NB4 (cell line): ENCODE measurements around the gene HNRNPAB.

Source experiments
- DNase-seq: peaks from one replicate; pipeline ENCODE4 v3.0.0; 2010; ENCODE audit warnings: low read depth
- H3K4me3 ChIP-seq: one replicate; pipeline ENCODE4 v1.5.1; 2011; ENCODE audit warnings: mild to moderate bottlenecking, low read depth, low read length, moderate library complexity
- CTCF ChIP-seq: IDR thresholded peaks from one replicate; pipeline ENCODE4 v1.5.1; 2012; ENCODE audit warnings: low read depth, low read length
- MAX ChIP-seq: IDR thresholded peaks from 2 replicates; pipeline ENCODE4 v1.6.1; 2011; ENCODE audit warnings: low read depth, low read length
- MYC ChIP-seq: IDR thresholded peaks from 2 replicates; pipeline ENCODE4 v1.6.1; 2011; ENCODE audit warnings: low read depth, low read length
- POLR2A ChIP-seq: IDR thresholded peaks from 2 replicates; pipeline ENCODE4 v1.6.1; 2011; ENCODE audit warnings: mild to moderate bottlenecking; ENCODE audit not compliant: insufficient read length; ENCODE audit errors: extremely low read depth

Gene HNRNPAB

GRCh38 chr5:178204182-178204934, at the start of gene HNRNPAB:
TSS of gene HNRNPAB (plus strand) at chr5:178204533. CDS start at chr5:178204838, 305 bp downstream.
- TF ChIP-seq POLR2A (peak; percentile 98), MYC (peak; percentile 97), MAX (peak; percentile 93), CTCF (no peak)
- DNase-seq: peak; percentile 96
- peak within 1 kb of the TSS; percentile 91 for H3K4me3 ChIP-seq

- no peak overlapping the region for H3K4me3 ChIP-seq
- no peak for TF ChIP-seq POLR2A
- no peak for TF ChIP-seq MYC
- no peak for TF ChIP-seq MAX
- TF ChIP-seq CTCF: no peak
- DNase-seq: peak; percentile 37
Measured at GRCh38 chr5:178155065-178155464, 49.3 kb upstream of the HNRNPAB start.

- H3K4me3 ChIP-seq: no peak overlapping the region
- no peak for DNase-seq
- TF ChIP-seq POLR2A (no peak), MAX (no peak), CTCF (no peak), MYC (no peak)
Measured at GRCh38 chr5:178160176-178160575, 44.2 kb upstream of the HNRNPAB start.

GRCh38 chr5:178162481-178162880, 41.9 kb upstream of the HNRNPAB start:
- no peak overlapping the region for H3K4me3 ChIP-seq
- no peak for DNase-seq
- no peak for TF ChIP-seq MYC
- TF ChIP-seq POLR2A: no peak

- TF ChIP-seq POLR2A: no peak
- TF ChIP-seq CTCF: peak; percentile 94
- TF ChIP-seq MAX: peak; percentile 77
- peak; percentile 59 for TF ChIP-seq MYC
- no peak overlapping the region for H3K4me3 ChIP-seq
- DNase-seq: peak; percentile 80
Measured at GRCh38 chr5:178163772-178164735, 40.3 kb upstream of the HNRNPAB start.

GRCh38 chr5:178165581-178165980, 38.8 kb upstream of the HNRNPAB start:
- no peak for DNase-seq
- TF ChIP-seq MAX: no peak
- H3K4me3 ChIP-seq: no peak overlapping the region
